Mesothelial cell of epicardium (in vitro differentiated cells): Measurements from ENCODE around the gene C22orf23. TPM values are rescaled to one million over a fixed set of nuclear protein-coding genes. Genes with fewer than 3 reads are reported as not detected.

ENCODE experiments used
- DNase-seq, 2 experiments: peaks; one replicate each; pipeline ENCODE4 v3.0.0; 2021; ENCODE audit warnings: low spot score in 2 of 2; ENCODE audit not compliant: unreplicated experiment in 2 of 2
- H3K27ac Mint-ChIP-seq: 2 replicates; pipeline ENCODE4 v1.8.0; 2021; ENCODE audit warnings: mixed read lengths
- H3K27me3 Mint-ChIP-seq: 2 replicates; pipeline ENCODE4 v1.8.0; 2021; ENCODE audit warnings: low read depth, mixed read lengths
- H3K36me3 Mint-ChIP-seq: 2 replicates; pipeline ENCODE4 v1.8.0; 2021; ENCODE audit warnings: mixed read lengths
- H3K4me1 Mint-ChIP-seq: 2 replicates; pipeline ENCODE4 v1.8.0; 2021; ENCODE audit warnings: mixed read lengths
- H3K4me3 Mint-ChIP-seq: 2 replicates; pipeline ENCODE4 v1.8.0; 2021; ENCODE audit warnings: mild to moderate bottlenecking, moderate library complexity, mixed read lengths
- H3K9me3 Mint-ChIP-seq: 2 replicates; pipeline ENCODE4 v1.8.0; 2021; ENCODE audit warnings: mixed read lengths
- CTCF ChIP-seq: fragments of 200-600 bp; sonication (generic); IDR thresholded peaks from one replicate; pipeline ENCODE4 v1.5.0; 2021; ENCODE audit warnings: antibody characterized with exemption; ENCODE audit not compliant: unreplicated experiment
- total RNA-seq: library from RNA; stranded (reverse); gene quantifications from 3 replicates; pipeline ENCODE4 v1.2.1, GENCODE V29; 2021

C22orf23 gene
- total RNA-seq, 1 donor from 2014 or later, result 0.40 TPM

GRCh38 chr22:37904572-37905533, 48.5 kb downstream of the C22orf23 start:
- Mint-ChIP-seq H3K27ac (peak overlapping the region; percentile 90), H3K9me3 (no peaks in the 10 kb centered on the region), H3K4me1 (peaks cover 27% of the 10 kb centered on the region), H3K36me3 (peaks cover 3% of the 10 kb centered on the region), H3K27me3 (no peaks in the 10 kb centered on the region), H3K4me3 (peak overlapping the region; percentile 71)
- no peak for DNase-seq
- no peak for TF ChIP-seq CTCF

- Mint-ChIP-seq H3K4me1 (peaks cover 37% of the 10 kb centered on the region), H3K27ac (peak overlapping the region; percentile 96), H3K36me3 (no peaks in the 10 kb centered on the region), H3K4me3 (no peak overlapping the region), H3K9me3 (no peaks in the 10 kb centered on the region), H3K27me3 (no peaks in the 10 kb centered on the region)
- DNase-seq, result peak in 1 of 2 experiments; percentile 57
- no peak for TF ChIP-seq CTCF
These were observed 54.8 kb downstream of the C22orf23 start for GRCh38 chr22:37898441-37899181.

- DNase-seq, result no peak
- no peak for TF ChIP-seq CTCF
- Mint-ChIP-seq H3K4me3 (no peak overlapping the region), H3K9me3 (no peaks in the 10 kb centered on the region), H3K27ac (peak overlapping the region; percentile 96), H3K36me3 (no peaks in the 10 kb centered on the region), H3K4me1 (peaks cover 41% of the 10 kb centered on the region), H3K27me3 (no peaks in the 10 kb centered on the region)
These were observed 55.6 kb downstream of the C22orf23 start for GRCh38 chr22:37897807-37898206.

GRCh38 chr22:37896939-37897338, 56.5 kb downstream of the C22orf23 start:
- Mint-ChIP-seq H3K4me3 (no peak overlapping the region), H3K27me3 (no peaks in the 10 kb centered on the region), H3K9me3 (no peaks in the 10 kb centered on the region), H3K4me1 (peaks cover 41% of the 10 kb centered on the region), H3K36me3 (peaks cover 2% of the 10 kb centered on the region), H3K27ac (peak overlapping the region; percentile 93)
- no peak for DNase-seq
- no peak for TF ChIP-seq CTCF

DNA sequence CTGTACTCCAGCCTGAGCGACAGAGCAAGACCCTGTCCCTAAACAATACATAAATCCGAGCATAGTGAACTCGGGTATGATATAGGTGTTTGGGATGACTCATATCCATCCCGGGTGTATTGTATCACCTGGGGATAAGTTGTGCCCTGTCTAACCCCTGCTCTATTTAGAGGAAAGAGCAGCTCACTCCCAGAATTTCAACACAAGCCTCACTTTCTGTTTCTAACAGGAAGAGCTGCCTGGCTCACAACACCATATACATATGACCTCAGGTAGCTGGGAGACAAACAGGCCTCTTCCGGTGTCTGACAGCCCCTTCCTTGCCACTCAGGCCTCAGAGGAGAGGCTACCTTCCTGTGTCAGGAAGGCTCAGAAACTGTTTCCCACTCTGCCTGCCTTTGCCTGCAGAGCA, 57.2 kb downstream of the C22orf23 start:
- H3K9me3 Mint-ChIP-seq, result no peaks in the 10 kb centered on the region
- no peak overlapping the region for H3K4me3 Mint-ChIP-seq
- H3K27ac Mint-ChIP-seq, result peak overlapping the region; percentile 93
- peaks cover 5% of the 10 kb centered on the region for H3K36me3 Mint-ChIP-seq
- H3K27me3 Mint-ChIP-seq, result no peaks in the 10 kb centered on the region
- DNase-seq, result no peak
- TF ChIP-seq CTCF, result no peak
- H3K4me1 Mint-ChIP-seq, result peaks cover 41% of the 10 kb centered on the region
